Measurements from ENCODE around the gene TES. TPM values are rescaled to one million over a fixed set of nuclear protein-coding genes. Genes with fewer than 3 reads are reported as not detected.
"Not testable (repeated sequence)": the region's sequence is repeated elsewhere in the genome, so short reads cannot be mapped to it uniquely, and the experiment has no call there.

Gene TES, protein sequence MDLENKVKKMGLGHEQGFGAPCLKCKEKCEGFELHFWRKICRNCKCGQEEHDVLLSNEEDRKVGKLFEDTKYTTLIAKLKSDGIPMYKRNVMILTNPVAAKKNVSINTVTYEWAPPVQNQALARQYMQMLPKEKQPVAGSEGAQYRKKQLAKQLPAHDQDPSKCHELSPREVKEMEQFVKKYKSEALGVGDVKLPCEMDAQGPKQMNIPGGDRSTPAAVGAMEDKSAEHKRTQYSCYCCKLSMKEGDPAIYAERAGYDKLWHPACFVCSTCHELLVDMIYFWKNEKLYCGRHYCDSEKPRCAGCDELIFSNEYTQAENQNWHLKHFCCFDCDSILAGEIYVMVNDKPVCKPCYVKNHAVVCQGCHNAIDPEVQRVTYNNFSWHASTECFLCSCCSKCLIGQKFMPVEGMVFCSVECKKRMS
- 10 to 100 TPM; 32.7 to 83.9 (median 73.9) TPM for polyA plus RNA-seq (ENCODE audit: insufficient read length in 4 of 4)

DNA sequence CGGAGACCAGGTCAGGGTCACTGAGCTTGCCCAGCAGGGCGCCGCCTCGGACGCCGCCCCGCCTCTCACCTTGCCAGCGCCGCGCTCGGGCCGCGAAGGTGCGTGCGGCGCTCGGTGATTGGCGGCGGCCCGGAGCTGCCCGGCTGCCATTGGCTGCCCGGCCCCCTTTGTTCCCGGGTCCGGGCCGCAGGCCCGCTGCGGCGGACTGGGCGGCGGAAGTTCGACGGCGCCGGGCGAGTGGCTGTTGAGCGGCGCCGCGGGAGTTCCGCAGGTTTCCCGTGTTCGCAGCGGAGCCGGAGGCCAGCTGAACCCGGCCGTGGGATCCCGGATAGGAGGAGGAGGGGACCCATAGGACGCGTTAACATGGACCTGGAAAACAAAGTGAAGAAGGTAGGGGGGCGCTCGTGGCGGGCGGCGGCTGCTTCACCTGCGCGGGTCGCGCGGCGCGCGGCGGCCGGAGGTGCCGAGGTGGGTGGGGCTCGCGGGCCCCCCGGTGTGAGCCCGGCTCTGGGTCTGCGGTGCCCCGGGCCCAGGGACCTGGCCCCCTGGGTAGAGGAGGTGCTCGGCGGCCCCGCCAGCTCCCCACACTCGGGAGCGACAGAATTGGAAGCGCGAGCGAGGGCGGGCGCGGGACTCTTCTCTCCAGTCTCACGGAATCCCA lies at the start of gene TES:
TSS of gene TES (plus strand) at position 195 of the 661 bp plus-strand sequence. CDS start at position 364, 169 bp downstream.
- DNase-seq (ENCODE audit: low read depth in 4 of 4, low spot score in 3 of 4) = peak in 1 of 4 donors; percentile 40

DNA sequence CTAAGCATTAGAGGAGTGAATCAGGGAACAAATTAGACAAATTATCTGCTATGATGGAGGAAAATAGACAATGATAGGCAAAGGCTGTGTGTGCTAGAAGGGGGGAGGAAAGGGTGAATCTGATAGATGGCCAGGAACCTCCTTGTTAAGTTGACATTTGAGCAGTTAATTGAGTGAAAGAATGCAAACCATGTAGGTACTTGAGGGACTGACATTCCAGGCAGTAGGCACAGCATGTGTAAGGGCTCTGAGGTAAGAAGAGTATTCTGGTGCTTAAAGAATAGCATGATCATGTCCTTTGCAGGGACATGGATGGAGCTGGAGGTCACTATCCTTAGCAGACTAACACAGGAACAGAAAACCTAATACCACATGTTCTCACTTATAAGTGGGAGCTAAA lies 48.6 kb upstream of the TES start:
- no peak for DNase-seq (ENCODE audit: low read depth in 4 of 4, low spot score in 3 of 4)

DNA sequence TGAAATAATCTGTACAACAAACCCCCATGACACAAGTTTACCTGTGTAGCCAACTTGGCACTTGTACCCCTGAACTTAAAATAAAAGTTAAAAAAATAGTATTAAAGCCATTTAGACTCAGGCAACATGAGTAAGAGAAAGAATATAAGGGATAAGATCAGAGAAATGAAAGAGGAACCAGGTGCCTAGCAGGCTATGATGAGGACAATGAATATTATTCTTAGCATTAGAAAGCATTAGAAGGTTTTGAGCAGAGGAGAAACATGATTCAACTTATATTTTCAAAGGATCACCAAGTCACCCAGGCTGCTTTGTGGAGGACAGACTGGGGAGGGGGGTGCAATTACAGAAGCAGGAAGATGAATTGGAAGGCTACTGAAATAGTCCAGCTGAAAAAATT lies 48.1 kb upstream of the TES start:
- DNase-seq (ENCODE audit: low read depth in 4 of 4, low spot score in 3 of 4) = no peak

DNA sequence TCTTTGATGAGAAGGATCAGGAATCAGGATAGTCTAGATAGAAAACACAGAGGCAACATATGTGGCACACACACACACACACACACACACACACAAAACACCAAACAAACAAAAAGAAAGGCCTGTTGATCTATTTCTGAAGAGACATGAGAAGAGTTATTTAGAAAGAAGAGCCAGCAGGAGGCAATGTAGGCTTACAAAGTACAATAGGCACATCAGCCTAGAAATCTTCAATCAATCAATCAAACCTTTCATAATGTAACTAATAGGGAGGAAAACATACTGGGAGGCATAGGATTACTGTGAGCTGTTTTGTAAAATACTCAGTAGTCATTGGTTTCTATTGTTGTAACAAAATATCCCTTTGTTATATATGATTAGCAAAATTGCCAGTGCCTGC lies 47.3 kb upstream of the TES start:
- DNase-seq (ENCODE audit: low read depth in 4 of 4, low spot score in 3 of 4) = no peak

DNA sequence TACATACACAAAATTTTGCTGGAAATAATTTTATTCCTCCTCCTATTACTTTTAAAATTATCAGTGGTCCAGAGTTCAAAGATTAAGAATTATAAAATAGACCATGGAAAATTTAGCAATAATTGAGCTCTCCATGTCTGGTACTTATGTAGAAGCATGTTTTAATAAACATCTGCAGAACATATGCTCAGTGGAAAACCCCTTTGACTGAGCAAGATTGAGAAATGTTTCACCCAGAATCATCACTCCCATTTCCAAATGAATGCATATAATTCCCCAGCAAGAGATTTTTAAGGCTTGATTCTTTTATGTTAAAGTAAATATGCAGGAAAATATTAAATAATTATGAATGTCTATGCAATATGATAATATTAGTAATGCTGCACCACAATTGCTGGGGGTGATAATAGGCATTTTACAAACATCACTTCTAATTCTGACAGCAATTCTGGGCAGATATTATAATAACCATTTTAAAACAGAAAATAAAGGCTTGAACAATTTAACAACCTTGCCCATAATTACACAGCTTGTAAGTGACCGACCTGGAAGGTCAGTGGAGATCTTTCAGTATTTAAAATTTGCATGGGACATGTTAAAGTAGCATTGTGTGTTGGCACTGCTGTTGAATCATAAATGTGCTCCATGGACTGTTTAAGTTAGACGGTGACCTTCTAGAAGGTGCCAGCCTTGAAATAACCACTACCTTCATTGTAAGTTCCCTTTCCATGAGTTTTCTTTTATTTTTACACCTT lies 45.6 kb upstream of the TES start:
- no peak for DNase-seq (ENCODE audit: low read depth in 4 of 4, low spot score in 3 of 4)

DNA sequence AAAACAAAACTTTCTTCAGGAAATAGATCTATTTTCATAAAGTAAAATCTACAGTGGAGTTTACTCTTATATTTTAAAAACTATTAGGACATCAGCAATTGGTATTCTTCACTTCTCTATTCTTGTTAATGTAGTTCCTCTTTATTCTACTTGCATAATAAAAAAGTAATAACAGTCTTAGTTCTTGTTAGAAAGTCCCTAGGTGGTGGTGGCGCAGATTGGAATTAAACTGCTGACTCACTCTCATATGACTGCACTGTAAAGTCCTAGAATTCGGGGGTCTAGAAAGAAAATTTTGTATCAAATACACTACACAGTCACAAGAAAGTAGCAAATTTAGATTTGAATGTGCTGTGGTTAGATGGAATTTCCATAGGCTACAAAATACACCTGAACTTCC lies 44.6 kb upstream of the TES start:
- no peak for DNase-seq (ENCODE audit: low read depth in 4 of 4, low spot score in 3 of 4)

DNA sequence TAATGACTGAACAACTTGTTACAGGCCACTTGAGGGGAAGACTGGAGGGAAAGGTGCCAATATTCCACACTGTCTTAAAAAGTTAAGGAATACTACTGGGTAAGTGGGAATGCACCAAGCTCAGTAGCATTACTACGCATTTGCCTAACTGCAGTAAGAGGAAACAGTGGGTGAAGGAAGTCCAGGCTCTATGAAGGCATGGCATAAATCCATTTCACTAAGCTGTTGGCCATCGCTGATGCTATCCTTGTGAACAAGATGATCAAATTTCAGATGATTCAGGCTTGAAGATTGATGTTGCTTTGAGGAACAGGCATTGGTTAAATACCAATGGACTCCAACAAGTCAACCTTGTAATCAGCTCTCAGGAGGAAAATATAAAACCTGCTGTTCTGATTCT lies 44.2 kb upstream of the TES start:
- no peak for DNase-seq (ENCODE audit: low read depth in 4 of 4, low spot score in 3 of 4)

DNA sequence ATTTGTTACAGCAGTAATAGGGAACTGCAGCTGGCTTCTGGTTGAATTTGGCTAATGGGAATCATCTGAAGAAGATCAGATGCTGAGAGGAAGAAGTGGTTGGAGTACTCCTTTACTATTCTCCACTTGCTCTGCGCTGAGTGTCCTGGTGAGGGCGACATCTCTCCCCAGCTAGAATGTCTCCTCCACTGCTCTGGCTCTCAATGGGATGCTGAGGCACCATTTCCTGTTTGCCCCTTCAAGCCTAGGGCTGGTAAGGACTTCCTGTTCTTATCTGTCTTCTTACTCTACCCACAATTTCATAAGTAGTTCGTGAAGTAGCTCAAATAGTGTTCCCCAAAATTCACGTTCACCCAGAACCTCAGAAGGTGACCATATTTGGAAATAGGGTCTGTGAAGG lies 43.2 kb upstream of the TES start:
- no peak for DNase-seq (ENCODE audit: low read depth in 4 of 4, low spot score in 3 of 4)

DNA sequence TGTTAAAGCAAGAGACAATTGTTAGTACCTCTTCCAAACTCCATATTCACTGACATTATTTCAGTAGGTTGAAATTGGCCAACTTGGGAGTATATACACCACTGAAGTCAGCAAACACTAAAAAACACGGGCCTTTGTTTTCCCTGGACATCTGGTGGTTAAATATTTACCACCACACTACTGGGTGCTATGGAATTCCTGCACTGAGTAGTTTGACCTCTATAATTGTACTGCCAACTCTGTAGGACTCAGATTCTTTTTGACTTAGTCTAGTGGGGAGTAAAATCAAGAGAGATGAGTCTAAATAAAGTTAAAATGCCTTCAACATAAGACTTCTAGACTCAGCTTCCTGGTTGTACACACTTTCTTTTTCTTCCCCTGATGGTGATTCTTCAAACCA lies 41.3 kb upstream of the TES start:
- no peak for DNase-seq (ENCODE audit: low read depth in 4 of 4, low spot score in 3 of 4)

DNA sequence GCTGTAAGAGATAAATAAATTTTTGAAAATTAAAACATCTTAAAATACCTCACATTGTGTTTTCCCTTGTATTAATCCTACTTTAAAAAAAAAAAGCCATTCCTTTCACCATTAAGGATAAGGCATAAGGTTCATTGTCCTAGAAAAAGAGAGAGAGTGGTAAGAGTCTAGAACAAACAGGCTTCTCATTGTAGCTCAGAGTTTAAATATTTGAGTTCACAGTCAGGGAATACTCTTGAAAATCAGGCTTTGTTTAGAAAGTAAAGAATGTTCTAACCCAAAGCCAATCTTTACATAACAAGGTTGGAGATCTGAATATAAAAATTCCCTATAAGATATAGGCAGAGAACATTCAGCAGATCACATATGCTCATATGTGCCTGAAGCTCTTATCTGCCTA lies 40.2 kb upstream of the TES start:
- no peak for DNase-seq (ENCODE audit: low read depth in 4 of 4, low spot score in 3 of 4)

DNA sequence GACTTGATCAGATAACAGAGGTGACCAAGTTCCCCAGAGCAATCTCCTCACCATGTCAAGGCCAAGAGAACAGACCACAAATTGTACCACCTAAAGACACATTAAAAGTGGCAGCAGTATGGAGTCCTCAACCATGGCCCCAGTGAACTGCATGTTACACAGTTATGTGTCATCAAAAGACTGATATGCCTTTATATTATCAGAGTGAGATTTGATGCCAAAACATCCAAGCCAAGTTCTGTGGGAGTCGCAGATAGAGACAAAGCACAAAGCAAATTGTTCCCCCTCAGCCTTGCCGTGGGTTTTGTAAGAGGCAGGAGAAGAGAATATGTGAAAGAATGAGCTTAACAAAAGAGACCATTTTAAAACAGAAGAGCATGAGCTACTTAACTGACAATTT lies 39.2 kb upstream of the TES start:
- DNase-seq (ENCODE audit: low read depth in 4 of 4, low spot score in 3 of 4) = no peak

DNA sequence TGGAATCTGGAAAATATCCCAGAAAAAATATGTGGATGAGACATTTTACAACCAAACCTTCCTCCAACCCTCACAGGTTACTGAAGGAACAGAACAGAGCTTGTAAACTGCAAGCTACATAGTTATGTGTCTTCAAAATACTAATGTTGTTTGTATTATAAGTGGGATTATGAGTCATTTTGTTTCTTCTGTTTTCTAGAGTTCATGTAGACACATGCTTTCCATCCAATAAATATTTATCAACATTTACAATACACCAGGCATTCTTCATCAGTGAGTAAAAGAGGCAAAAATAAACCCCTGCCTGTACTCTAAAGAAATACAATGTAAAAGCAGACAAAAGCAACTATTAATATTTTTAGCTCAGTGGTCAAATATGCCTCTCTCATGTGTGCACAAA lies 38.0 kb upstream of the TES start:
- DNase-seq (ENCODE audit: low read depth in 4 of 4, low spot score in 3 of 4) = no peak

DNA sequence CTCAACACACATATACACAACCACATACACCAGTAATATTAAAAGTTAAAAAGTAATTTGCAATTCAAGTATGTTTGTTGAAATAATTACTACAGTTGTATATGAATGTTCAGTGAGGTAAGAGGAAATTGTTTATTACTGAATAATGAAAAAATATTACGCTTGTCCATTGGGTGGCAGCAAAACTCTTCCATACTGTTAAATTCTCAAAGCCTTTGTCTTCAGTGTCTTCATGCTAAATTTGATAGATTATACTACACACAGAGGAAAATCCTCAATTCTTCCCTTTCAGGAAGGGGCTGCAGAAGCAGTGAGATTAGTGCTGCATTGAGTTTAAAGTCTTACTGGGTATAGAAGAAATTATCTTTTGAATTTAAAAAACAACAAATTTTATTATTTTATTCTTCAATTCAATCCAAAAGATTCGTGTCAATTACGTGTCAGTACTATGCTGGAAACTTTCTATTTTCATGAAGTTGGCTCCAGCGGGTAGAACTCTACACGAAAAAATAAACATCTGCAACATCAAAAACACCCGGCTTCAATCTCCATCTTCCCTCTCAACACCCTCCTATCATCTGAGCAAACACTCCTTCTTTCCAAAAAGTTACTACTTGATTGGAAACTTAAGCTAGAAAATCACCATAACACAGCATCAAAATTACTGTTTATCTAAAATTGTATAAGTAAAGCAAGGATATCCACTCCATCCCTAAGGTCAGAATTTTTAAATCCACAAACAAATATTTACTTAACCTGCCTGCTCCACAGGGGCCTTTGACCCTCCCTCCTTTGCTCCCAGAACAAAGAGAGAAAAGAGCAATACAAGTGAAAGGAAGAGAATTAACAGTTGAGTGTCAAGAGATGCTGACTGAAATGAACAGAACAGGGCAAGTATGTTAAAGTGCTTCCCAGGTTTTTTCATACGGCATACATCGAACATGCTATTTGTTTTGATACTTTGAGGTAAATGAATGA lies 37.0 kb upstream of the TES start:
- DNase-seq (ENCODE audit: low read depth in 4 of 4, low spot score in 3 of 4) = peak in 2 of 4 donors; percentile 31 to 33

DNA sequence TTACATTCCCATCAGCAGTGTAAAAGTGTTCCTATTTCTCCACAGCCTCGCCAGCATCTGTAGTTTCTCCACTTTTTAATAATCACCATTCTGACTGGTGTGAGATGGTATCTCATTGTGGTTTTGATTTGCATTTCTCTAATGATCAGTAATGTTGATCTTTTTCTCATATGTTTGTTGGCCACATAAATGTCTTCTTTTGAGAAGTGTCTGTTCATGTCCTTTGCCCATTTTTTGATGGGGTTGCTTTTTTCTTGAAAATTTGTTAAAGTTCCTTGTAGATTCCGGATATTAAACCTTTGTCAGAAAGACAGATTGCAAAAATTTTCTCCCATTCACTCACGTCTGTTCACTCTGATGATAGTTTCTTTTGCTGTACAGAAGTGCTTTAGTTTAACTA lies 35.2 kb upstream of the TES start:
- not testable (repeated sequence) for DNase-seq (ENCODE audit: low read depth in 4 of 4, low spot score in 3 of 4)

DNA sequence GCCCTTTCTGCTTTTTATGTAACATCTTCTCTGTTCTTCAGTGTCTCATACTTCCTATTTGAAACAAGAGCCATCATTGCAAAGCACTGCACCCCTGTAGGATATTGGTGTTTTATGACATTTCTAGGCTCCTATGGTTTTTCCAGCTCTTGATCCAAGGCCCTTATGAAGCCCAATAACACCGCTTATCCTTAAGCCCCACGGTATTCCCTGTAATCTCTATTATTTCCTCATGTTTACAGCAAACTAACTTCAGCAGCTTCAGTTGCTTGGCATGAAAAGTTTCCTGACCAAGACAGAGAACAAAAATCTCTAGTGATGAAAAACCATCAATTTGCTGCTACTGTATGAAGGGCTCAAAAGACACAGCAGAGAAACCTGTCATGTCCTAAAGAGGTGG lies 34.1 kb upstream of the TES start:
- no peak for DNase-seq (ENCODE audit: low read depth in 4 of 4, low spot score in 3 of 4)

DNA sequence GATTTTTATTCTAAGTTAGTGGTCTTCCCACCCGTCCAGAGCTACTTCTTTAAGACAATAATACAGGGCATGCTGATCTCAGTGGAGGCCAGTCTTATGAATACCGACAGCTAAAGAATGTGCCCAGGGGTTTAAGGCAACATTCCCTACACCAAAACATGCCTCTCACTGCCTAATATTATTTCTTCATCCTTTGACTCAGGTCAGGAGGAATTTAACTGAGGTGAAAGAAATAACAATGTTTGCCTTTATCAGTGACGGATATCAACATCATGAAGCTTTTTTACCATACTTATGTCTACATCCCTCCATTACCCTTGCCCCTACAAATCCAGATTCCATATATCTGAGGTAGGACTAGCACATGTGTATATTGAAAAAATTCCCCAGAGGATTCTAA lies 33.3 kb upstream of the TES start:
- DNase-seq (ENCODE audit: low read depth in 4 of 4, low spot score in 3 of 4) = no peak

DNA sequence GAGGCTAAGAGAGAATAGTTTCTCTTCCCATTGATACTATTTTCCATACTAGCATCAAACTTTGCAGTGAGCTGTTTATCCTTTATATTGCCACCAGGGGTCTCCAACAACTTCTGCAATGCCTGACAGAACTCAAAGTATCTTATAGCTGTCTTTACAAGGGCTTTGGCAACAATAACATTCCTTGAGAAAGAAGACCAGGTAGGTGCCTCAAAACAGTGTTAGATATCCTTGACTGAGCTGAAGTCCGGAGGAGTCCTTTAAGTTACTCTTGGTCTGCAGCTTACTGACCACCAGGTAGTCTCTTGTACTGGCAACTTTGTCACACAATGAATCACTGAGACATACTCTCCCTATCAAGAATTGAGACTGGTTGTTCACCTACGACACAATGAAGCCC lies 30.0 kb upstream of the TES start:
- DNase-seq (ENCODE audit: low read depth in 4 of 4, low spot score in 3 of 4) = peak in 1 of 4 donors; percentile 36

DNA sequence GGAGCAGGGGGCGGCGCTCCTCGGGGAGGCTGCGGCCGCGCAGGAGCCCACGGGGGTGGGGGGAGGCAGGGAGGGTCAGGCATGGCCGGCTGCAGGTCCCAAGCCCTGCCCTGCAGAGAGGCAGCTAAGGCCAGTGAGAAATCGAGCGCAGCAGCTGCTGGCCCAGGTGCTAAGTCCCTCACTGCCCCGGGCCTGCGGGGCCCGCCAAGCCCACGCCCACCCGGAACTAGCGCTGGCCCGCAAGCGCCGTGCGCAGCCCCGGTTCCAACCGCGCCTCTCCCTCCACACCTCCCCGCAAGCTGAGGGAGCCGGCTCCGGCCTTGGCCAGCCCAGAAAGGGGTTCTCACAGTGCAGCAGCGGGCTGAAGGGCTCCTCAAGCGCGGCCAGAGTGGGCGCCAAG lies 28.3 kb upstream of the TES start:
- no peak for DNase-seq (ENCODE audit: low read depth in 4 of 4, low spot score in 3 of 4)

DNA sequence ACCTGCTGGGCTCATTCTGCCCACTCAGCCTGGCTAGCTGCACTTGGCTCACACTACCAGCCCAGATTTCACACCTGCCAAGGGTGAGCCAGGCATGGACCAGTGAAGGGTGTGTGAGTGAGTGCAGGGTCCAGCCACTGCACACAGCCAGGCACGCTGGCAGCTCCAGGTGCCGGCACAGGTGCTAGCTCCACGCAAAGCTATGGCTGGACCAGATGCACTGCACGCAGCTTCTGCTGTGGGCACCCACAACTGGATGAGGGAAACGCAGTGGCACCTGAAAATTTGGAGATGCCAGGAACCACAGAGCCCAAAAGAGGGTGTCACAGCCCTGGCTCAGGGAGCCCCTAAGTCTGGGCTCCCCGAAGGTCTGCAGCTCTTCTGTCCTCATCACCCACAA lies 24.9 kb upstream of the TES start:
- no peak for DNase-seq (ENCODE audit: low read depth in 4 of 4, low spot score in 3 of 4)

DNA sequence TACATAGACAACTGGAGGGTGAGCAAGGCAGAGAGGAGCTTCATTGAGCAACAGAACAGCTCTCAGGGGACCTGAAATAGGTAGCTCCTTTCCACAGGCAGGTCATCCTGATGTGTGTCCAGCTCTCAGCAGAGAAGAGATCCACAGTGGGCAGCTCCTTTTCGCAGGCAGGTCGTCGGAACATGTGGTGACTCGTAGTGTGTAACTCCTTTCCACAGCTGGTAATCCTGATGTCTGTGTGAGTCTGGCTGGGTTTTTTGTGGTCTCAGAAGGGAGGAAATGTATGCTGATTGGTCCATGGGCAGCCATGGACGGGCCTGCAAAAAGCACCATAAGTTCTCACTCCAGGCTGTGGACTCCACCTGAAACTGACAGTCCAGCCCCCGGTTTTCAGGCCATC lies 24.4 kb upstream of the TES start:
- no peak for DNase-seq (ENCODE audit: low read depth in 4 of 4, low spot score in 3 of 4)

All from left renal pelvis (tissue), 4 donors.